Liver (tissue), 3 donors: Measurements from ENCODE around the gene NBAS.

Experiments used
- CTCF ChIP-seq: fragments of 150-350 bp; IDR thresholded peaks from 2 replicates; pipeline ENCODE4 v1.5.1; 2017; ENCODE audit warnings: improper control_type of control experiment, low read depth, low read length; ENCODE audit not compliant: missing input control
- EGR1 ChIP-seq, 2 donors: IDR thresholded peaks; 2 replicates each; pipeline ENCODE4 v1.6.1; 2016 to 2018; ENCODE audit warnings: antibody characterized with exemption in 2 of 2, low read depth in 2 of 2
- FOXA1 ChIP-seq: IDR thresholded peaks from 2 replicates; pipeline ENCODE4 v1.6.1; 2016; ENCODE audit warnings: antibody characterized with exemption
- GABPA ChIP-seq, 2 donors: IDR thresholded peaks in 1 of 2; conservative IDR thresholded peaks in 1 of 2; 2 replicates each; pipeline ENCODE4 v1.6.1; 2016; ENCODE audit warnings: antibody characterized with exemption in 2 of 2, mild to moderate bottlenecking in 1 of 2, moderate library complexity in 1 of 2
- HNF4A ChIP-seq, 2 donors: conservative IDR thresholded peaks; 2 replicates each; pipeline ENCODE4 v1.6.1; 2016; ENCODE audit warnings: antibody characterized with exemption in 2 of 2, mild to moderate bottlenecking in 2 of 2
- JUND ChIP-seq, 2 donors: IDR thresholded peaks; 2 replicates each; pipeline ENCODE4 v1.6.1; 2016; ENCODE audit warnings: antibody characterized with exemption in 2 of 2
- MAX ChIP-seq: IDR thresholded peaks from 2 replicates; pipeline ENCODE4 v1.6.1; 2016; ENCODE audit warnings: antibody characterized with exemption
- NR2F2 ChIP-seq: IDR thresholded peaks from 2 replicates; pipeline ENCODE4 v1.6.1; 2016; ENCODE audit warnings: antibody characterized with exemption
- REST ChIP-seq: IDR thresholded peaks from 2 replicates; pipeline ENCODE4 v1.6.1; 2016; ENCODE audit warnings: antibody characterized with exemption, mild to moderate bottlenecking
- RXRA ChIP-seq, 2 donors: IDR thresholded peaks; 2 replicates each; pipeline ENCODE4 v1.6.1; 2017 to 2018; ENCODE audit warnings: antibody characterized with exemption in 2 of 2, mild to moderate bottlenecking in 1 of 2
- SP1 ChIP-seq: IDR thresholded peaks from 2 replicates; pipeline ENCODE4 v1.6.1; 2018; ENCODE audit warnings: antibody characterized with exemption, mild to moderate bottlenecking
- TAF1 ChIP-seq: conservative IDR thresholded peaks from 2 replicates; pipeline ENCODE4 v1.6.1; 2016; ENCODE audit warnings: antibody characterized with exemption, mild to moderate bottlenecking
- YY1 ChIP-seq: IDR thresholded peaks from 2 replicates; pipeline ENCODE4 v1.6.1; 2016; ENCODE audit warnings: antibody characterized with exemption, mild to moderate bottlenecking
- donor health status: healthy.
- donor health status: healthy.

- TF ChIP-seq CTCF (no peak), HNF4A (conservative IDR thresholded peaks at IDR 0.05) (no peak), REST (no peak), MAX (no peak), YY1 (no peak), RXRA (IDR thresholded peaks at IDR 0.05) (no peak), NR2F2 (no peak), TAF1 (no peak), SP1 (no peak), FOXA1 (no peak), EGR1 (IDR thresholded peaks at IDR 0.05; ENCODE audit: low read depth in 2 of 2) (no peak), JUND (IDR thresholded peaks at IDR 0.05) (no peak), GABPA (IDR thresholded peaks at IDR 0.05 in 1 of 2, conservative IDR thresholded peaks at IDR 0.05 in 1 of 2) (no peak)
Measured at GRCh38 chr2:15595342-15595905, 34.3 kb upstream of the NBAS start.
